ENCODE results near the gene USP54.

Gene USP54

GRCh38 chr10:73561192-73561591, 29.9 kb downstream of the USP54 start:
- Histone ChIP-seq H3K9me3 (ENCODE audit: insufficient read depth, low read depth, low read length) (no peaks in the 10 kb centered on the region), H3K4me2 (ENCODE audit: low read depth, low read length, poor library complexity, severe bottlenecking) (no peak overlapping the region), H3K4me1 (ENCODE audit: insufficient read depth, low read length, poor library complexity, severe bottlenecking) (no peaks in the 10 kb centered on the region), H3K4me3 (ENCODE audit: low read length, poor library complexity, severe bottlenecking) (no peak overlapping the region), H4K20me1 (ENCODE audit: insufficient read depth, low read length, poor library complexity, severe bottlenecking) (no peaks in the 10 kb centered on the region), H3K9me2 (replicated peaks; ENCODE audit: low read depth, low read length) (no peaks in the 10 kb centered on the region), H3K27me3 (ENCODE audit: insufficient read depth, low read length, poor library complexity, severe bottlenecking) (no peaks in the 10 kb centered on the region), H2AFZ (ENCODE audit: low read length) (no peak overlapping the region), H3K79me2 (ENCODE audit: insufficient read depth, low read length) (no peaks in the 10 kb centered on the region), H3F3A (ENCODE audit: low read depth) (no peaks in the 10 kb centered on the region), H3K36me3 (ENCODE audit: insufficient read depth, low read length) (no peaks in the 10 kb centered on the region), H3K9ac (ENCODE audit: low read depth, low read length, poor library complexity, severe bottlenecking) (no peak overlapping the region)
- no peak for TF ChIP-seq CTCF (conservative IDR thresholded peaks at IDR 0.05; ENCODE audit: low read length)
- TF ChIP-seq EZH2phosphoT487 (IDR thresholded peaks at IDR 0.05; ENCODE audit: borderline replicate concordance): no peak

GRCh38 chr10:73559590-73559989, 31.6 kb downstream of the USP54 start:
- Histone ChIP-seq H3K9me2 (replicated peaks; ENCODE audit: low read depth, low read length) (no peaks in the 10 kb centered on the region), H3K4me2 (ENCODE audit: low read depth, low read length, poor library complexity, severe bottlenecking) (no peak overlapping the region), H3K79me2 (ENCODE audit: insufficient read depth, low read length) (no peaks in the 10 kb centered on the region), H3K27me3 (ENCODE audit: insufficient read depth, low read length, poor library complexity, severe bottlenecking) (no peaks in the 10 kb centered on the region), H3K4me3 (ENCODE audit: low read length, poor library complexity, severe bottlenecking) (no peak overlapping the region), H2AFZ (ENCODE audit: low read length) (no peak overlapping the region), H3K4me1 (ENCODE audit: insufficient read depth, low read length, poor library complexity, severe bottlenecking) (no peaks in the 10 kb centered on the region), H3K36me3 (ENCODE audit: insufficient read depth, low read length) (no peaks in the 10 kb centered on the region), H3F3A (ENCODE audit: low read depth) (no peaks in the 10 kb centered on the region), H3K9me3 (ENCODE audit: insufficient read depth, low read depth, low read length) (no peaks in the 10 kb centered on the region), H4K20me1 (ENCODE audit: insufficient read depth, low read length, poor library complexity, severe bottlenecking) (no peaks in the 10 kb centered on the region), H3K9ac (ENCODE audit: low read depth, low read length, poor library complexity, severe bottlenecking) (no peak overlapping the region)
- TF ChIP-seq CTCF (conservative IDR thresholded peaks at IDR 0.05; ENCODE audit: low read length) (no peak), EZH2phosphoT487 (IDR thresholded peaks at IDR 0.05; ENCODE audit: borderline replicate concordance) (no peak)

GRCh38 chr10:73556855-73557254, 34.3 kb downstream of the USP54 start:
- Histone ChIP-seq H3K9me2 (replicated peaks; ENCODE audit: low read depth, low read length) (no peaks in the 10 kb centered on the region), H3K4me2 (ENCODE audit: low read depth, low read length, poor library complexity, severe bottlenecking) (no peak overlapping the region), H3K9ac (ENCODE audit: low read depth, low read length, poor library complexity, severe bottlenecking) (no peak overlapping the region), H4K20me1 (ENCODE audit: insufficient read depth, low read length, poor library complexity, severe bottlenecking) (no peaks in the 10 kb centered on the region), H2AFZ (ENCODE audit: low read length) (no peak overlapping the region), H3K79me2 (ENCODE audit: insufficient read depth, low read length) (no peaks in the 10 kb centered on the region), H3K4me1 (ENCODE audit: insufficient read depth, low read length, poor library complexity, severe bottlenecking) (peaks cover 7% of the 10 kb centered on the region), H3F3A (ENCODE audit: low read depth) (no peaks in the 10 kb centered on the region), H3K9me3 (ENCODE audit: insufficient read depth, low read depth, low read length) (no peaks in the 10 kb centered on the region), H3K27me3 (ENCODE audit: insufficient read depth, low read length, poor library complexity, severe bottlenecking) (no peaks in the 10 kb centered on the region), H3K36me3 (ENCODE audit: insufficient read depth, low read length) (no peaks in the 10 kb centered on the region), H3K4me3 (ENCODE audit: low read length, poor library complexity, severe bottlenecking) (no peak overlapping the region)
- no peak for TF ChIP-seq CTCF (conservative IDR thresholded peaks at IDR 0.05; ENCODE audit: low read length)
- no peak for TF ChIP-seq EZH2phosphoT487 (IDR thresholded peaks at IDR 0.05; ENCODE audit: borderline replicate concordance)
